GM12878 (cell line): ENCODE measurements around the gene KIF5A. TPM values are rescaled to one million over a fixed set of nuclear protein-coding genes. Genes with fewer than 3 reads are reported as not detected.

Experiments
- ATAC-seq: fragments of 200-7000 bp; cut with Tn5 transposase; 3 replicates; pipeline ENCODE4 v1.9.1; 2020; ENCODE audit warnings: mild to moderate bottlenecking, moderate library complexity
- BruUV-seq: library from RNA; stranded (reverse); fragments of 400-500 nt; replicated peaks from 2 replicates; lab custom pipeline; 2021; lab: Mats Ljungman, UMichigan
- CTCF ChIA-PET: fragments of 300-600 bp; sonication (Branson Sonifier 250); formaldehyde crosslinking; extraction: SDS; loops from one replicate; lab custom pipeline; 2021; ENCODE audit warnings: inconsistent platforms; lab: Yijun Ruan, JAX
- POLR2A ChIA-PET: fragments of 350-600 bp; formaldehyde crosslinking; extraction: SDS; loops from one replicate; lab custom pipeline; 2021; ENCODE audit warnings: inconsistent platforms; lab: Charles Lee
- RAD21 ChIA-PET: fragments of 300-600 bp; sonication (Branson Sonifier 250); formaldehyde crosslinking; loops from one replicate; lab custom pipeline; 2023; ENCODE audit warnings: antibody characterized with exemption; ENCODE audit not compliant: unreplicated experiment; lab: Charles Lee
- SMC1A ChIA-PET: fragments of 300-600 bp; sonication (Branson Sonifier 250); formaldehyde crosslinking; loops from one replicate; lab custom pipeline; 2023; ENCODE audit not compliant: unreplicated experiment, uncharacterized antibody; lab: Charles Lee
- DNase-seq: peaks from one replicate; pipeline ENCODE4 v3.0.0-alpha.2; 2011; ENCODE audit warnings: low read depth, low spot score
- FAIRE-seq: peaks from 3 replicates; lab custom pipeline; 2011; peaks lifted over from hg19 to GRCh38; lab: Jason Lieb, UNC
- H2AFZ ChIP-seq: 2 replicates; pipeline ENCODE4 v1.6.0; 2011; ENCODE audit warnings: low read depth, low read length, control low read depth; ENCODE audit not compliant: control insufficient read depth
- H3K27ac ChIP-seq: 2 replicates; pipeline ENCODE4 v1.5.1; 2011; ENCODE audit warnings: control low read depth; ENCODE audit not compliant: control insufficient read depth, insufficient read depth
- H3K27me3 ChIP-seq, 2 experiments: replicated peaks in 1 of 2; 2 replicates each; pipeline versions ENCODE4 v1.6.0 to v1.6.1; 2011; ENCODE audit warnings: low read length in 1 of 2; ENCODE audit not compliant: control insufficient read depth in 2 of 2, insufficient read depth in 2 of 2
- H3K36me3 ChIP-seq, 2 experiments: 2 replicates each; pipeline ENCODE4 v1.5.1; 2011; ENCODE audit warnings: low read length in 1 of 2; ENCODE audit not compliant: control insufficient read depth in 2 of 2, insufficient read depth in 2 of 2
- H3K4me1 ChIP-seq: 2 replicates; pipeline ENCODE4 v1.6.1; 2011; ENCODE audit warnings: mild to moderate bottlenecking, low read length, moderate library complexity, mixed read lengths; ENCODE audit not compliant: control insufficient read depth, insufficient read depth
- H3K4me2 ChIP-seq: 2 replicates; pipeline ENCODE4 v1.6.0; 2011; ENCODE audit warnings: control low read depth; ENCODE audit not compliant: control insufficient read depth, insufficient read depth
- H3K4me3 ChIP-seq: fragments of 200-600 bp; sonication (generic); 2 replicates; pipeline ENCODE4 v1.5.1; 2016
- H3K79me2 ChIP-seq: 2 replicates; pipeline ENCODE4 v1.6.0; 2011; ENCODE audit warnings: low read length; ENCODE audit not compliant: control insufficient read depth, insufficient read depth
- H3K9ac ChIP-seq: 2 replicates; pipeline ENCODE4 v1.8.0; 2011; ENCODE audit warnings: low read length, control low read depth, mixed read lengths; ENCODE audit not compliant: control insufficient read depth, insufficient read depth
- H3K9me3 ChIP-seq: replicated peaks from 3 replicates; pipeline ENCODE4 v1.5.1; 2011; ENCODE audit warnings: mild to moderate bottlenecking, low read length; ENCODE audit not compliant: control insufficient read depth, insufficient read depth
- H4K20me1 ChIP-seq: 2 replicates; pipeline ENCODE4 v1.6.0; 2011; ENCODE audit not compliant: control insufficient read depth, insufficient read depth
- BCL11A ChIP-seq: IDR thresholded peaks from 2 replicates; pipeline ENCODE4 v1.6.1; 2011; ENCODE audit warnings: low read depth, low read length
- E4F1 ChIP-seq: fragments of 450-650 bp; IDR thresholded peaks from 2 replicates; pipeline ENCODE4 v1.6.1; 2018; ENCODE audit warnings: borderline replicate concordance, mild to moderate bottlenecking; ENCODE audit not compliant: partially characterized antibody
- EGR1 ChIP-seq, 2 experiments: IDR thresholded peaks; 1 replicate in 1 of 2; 2 replicates in 1 of 2; pipeline ENCODE4 v1.6.1; 2011 to 2012; ENCODE audit warnings: low read depth in 2 of 2, low read length in 2 of 2, borderline replicate concordance in 1 of 2, mild to moderate bottlenecking in 1 of 2, moderate library complexity in 1 of 2
- GATAD2B ChIP-seq: fragments of 450-650 bp; conservative IDR thresholded peaks from 2 replicates; pipeline ENCODE4 v1.6.1; 2017; ENCODE audit warnings: low read depth, mild to moderate bottlenecking, moderate library complexity
- JUND ChIP-seq: IDR thresholded peaks from 2 replicates; pipeline ENCODE4 v1.6.1; 2012; ENCODE audit warnings: low read depth, mild to moderate bottlenecking, low read length, improper control_type of control experiment, moderate library complexity
- MEF2A ChIP-seq: IDR thresholded peaks from 2 replicates; pipeline ENCODE4 v1.6.1; 2011; ENCODE audit warnings: low read depth, mild to moderate bottlenecking, low read length, moderate library complexity; ENCODE audit not compliant: insufficient read depth
- NFIC ChIP-seq: IDR thresholded peaks from 2 replicates; pipeline ENCODE4 v1.6.1; 2012; ENCODE audit warnings: low read depth, mild to moderate bottlenecking, inconsistent platforms, low read length, moderate library complexity
- NFXL1 ChIP-seq: fragments of 450-650 bp; IDR thresholded peaks from 2 replicates; pipeline ENCODE4 v1.6.1; 2017; ENCODE audit warnings: antibody characterized with exemption, mild to moderate bottlenecking, borderline replicate concordance
- PKNOX1 ChIP-seq: fragments of 450-650 bp; IDR thresholded peaks from 2 replicates; pipeline ENCODE4 v1.6.1; 2016; ENCODE audit warnings: mild to moderate bottlenecking
- POU2F2 ChIP-seq: IDR thresholded peaks from 3 replicates; pipeline ENCODE4 v1.6.1; 2011; ENCODE audit warnings: low read depth, mild to moderate bottlenecking, low read length, borderline replicate concordance
- RELA ChIP-seq: fragments of 450-650 bp; IDR thresholded peaks from 2 replicates; pipeline ENCODE4 v1.8.0; 2014; ENCODE audit warnings: borderline replicate concordance; ENCODE audit not compliant: partially characterized antibody
- WGBS: methylation state at CpG from one replicate; pipeline ENCODE4 v1.1.6; 2016; ENCODE audit warnings: low lambda C conversion rate; ENCODE audit not compliant: insufficient replicate concordance, insufficient coverage; ENCODE audit errors: missing lambda C conversion rate; 5-methylcytosine and 5-hydroxymethylcytosine counted together
- in situ Hi-C: fragments of 300-500 bp; cut with MboI; formaldehyde crosslinking; loops from 9 replicates; pipeline ENCODE4 v1.14.3; 2018; ENCODE audit warnings: mixed read lengths
- intact Hi-C: fragments of 100-400 bp; cut with micrococcal nuclease; formaldehyde crosslinking; loops from one replicate; pipeline ENCODE4 v1.14.2; 2022; ENCODE audit not compliant: unreplicated experiment
- polyA plus RNA-seq, 11 experiments: library from polyadenylated mRNA; depleted of rRNA in 4 of 11; unstranded in 6 of 11; stranded (reverse) in 5 of 11; fragments of >200 nt; fragmentation: Nextera tagmentation in 4 of 11; fragmentation: Illumina TruSeq in 1 of 11; extraction: Ambion mirVana in 4 of 11; extraction: Trizol in 1 of 11; gene quantifications; 1 replicate in 1 of 11; 2 replicates in 10 of 11; pipeline versions ENCODE4 v1.2.1 to v1.2.3, GENCODE V29; 2011 to 2016; ENCODE audit warnings: inconsistent platforms in 2 of 11, missing spikeins in 2 of 11, low read depth in 1 of 11
- total RNA-seq, 4 experiments: library from RNA; depleted of rRNA in 3 of 4; stranded (reverse); fragments of >200 nt in 3 of 4; fragmentation: Illumina TruSeq in 1 of 4; extraction: Trizol in 1 of 4; gene quantifications; 2 replicates each; pipeline versions ENCODE4 v1.2.1 to v1.2.3, GENCODE V29; 2013 to 2021
- TF ChIP-seq, protein P1 (sequence below): IDR thresholded peaks from 2 replicates; pipeline ENCODE4 v1.6.1; 2011; ENCODE audit warnings: borderline replicate concordance, low read depth, mild to moderate bottlenecking, moderate library complexity, low read length; ENCODE audit not compliant: insufficient read depth, poor library complexity, severe bottlenecking
- TF ChIP-seq, protein P2 (sequence below): fragments of 450-650 bp; IDR thresholded peaks from 2 replicates; pipeline ENCODE4 v1.6.1; 2017; ENCODE audit warnings: mild to moderate bottlenecking
- TF ChIP-seq, protein P3 (sequence below), 3 experiments: IDR thresholded peaks in 2 of 3; conservative IDR thresholded peaks in 1 of 3; 2 replicates each; pipeline ENCODE4 v1.5.1; 2011; ENCODE audit warnings: low read depth in 3 of 3, low read length in 3 of 3, mild to moderate bottlenecking in 3 of 3, control low read depth in 2 of 3, moderate library complexity in 2 of 3, inconsistent platforms in 1 of 3, mixed read lengths in 1 of 3; ENCODE audit not compliant: control insufficient read depth in 2 of 3, insufficient read depth in 1 of 3; ENCODE audit errors: extremely low read depth in 1 of 3

Gene KIF5A
- total and polyA plus RNA-seq, 10 of the 15 experiments (the other 5 are each of a cell fraction or from before 2014, with no cell fraction given) = 0.35 to 2.9 (median 0.97) TPM

DNA sequence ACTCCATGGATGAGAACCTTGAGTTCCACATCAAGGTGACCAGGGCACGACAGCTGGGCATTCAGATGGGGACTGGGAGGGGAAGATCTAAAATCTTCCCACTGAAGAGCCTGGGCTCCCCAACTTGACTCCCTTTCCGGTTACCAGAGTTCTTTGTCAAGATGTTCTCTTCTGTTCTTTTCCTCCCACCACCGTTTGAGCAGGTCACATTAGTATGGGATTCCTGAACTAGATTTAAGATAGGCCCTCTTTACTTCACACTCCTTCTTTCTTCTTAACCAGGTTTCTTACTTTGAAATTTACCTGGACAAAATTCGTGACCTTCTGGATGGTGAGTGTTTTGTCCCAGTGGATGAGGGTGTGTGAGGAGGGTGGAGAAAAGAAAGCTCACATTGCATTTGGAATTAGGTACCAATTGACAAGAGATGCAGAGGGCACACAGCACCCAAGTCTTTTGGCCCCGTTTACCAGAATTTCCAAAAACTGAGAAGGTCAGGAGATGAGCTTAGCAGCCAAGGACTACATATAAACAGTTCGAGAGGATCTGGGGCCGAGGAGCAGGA is 14.4 kb downstream of the KIF5A start:
- Histone ChIP-seq H3K9me3 (no peaks in the 10 kb centered on the region), H3K4me2 (no peak overlapping the region), H3K27me3 (no peaks in the 10 kb centered on the region), H3K36me3 (no peaks in the 10 kb centered on the region), H3K79me2 (no peaks in the 10 kb centered on the region), H4K20me1 (no peaks in the 10 kb centered on the region), H2AFZ (no peak overlapping the region), H3K4me1 (no peaks in the 10 kb centered on the region), H3K9ac (no peak overlapping the region), H3K4me3 (no peak overlapping the region), H3K27ac (no peak overlapping the region)
- CTCF ChIA-PET = interaction anchor here (1.0 kb wide), 1 partner anchor 104 kb away, joined by 3 read pairs; the partner anchor contains the start of gene GLI1
- no peak for DNase-seq
- intact Hi-C loops = no loop called here
- RAD21 ChIA-PET = no interaction called here
- WGBS = 15% methylated on average over 7 of the region's 7 CpGs
- FAIRE-seq = no peak
- SMC1A ChIA-PET = no interaction called here
- ATAC-seq = no peak
- in situ Hi-C loops = no loop called here
- BruUV-seq = no TSS peak
- POLR2A ChIA-PET = no interaction called here
- TF ChIP-seq JUND = no peak
- no peak for TF ChIP-seq BCL11A
- TF ChIP-seq EGR1 (IDR thresholded peaks at IDR 0.05; ENCODE audit: borderline replicate concordance in 1 of 2, low read depth in 2 of 2, low read length in 2 of 2) = no peak
- TF ChIP-seq RELA = no peak
- TF ChIP-seq GATAD2B = no peak
- TF ChIP-seq, protein P1, sequence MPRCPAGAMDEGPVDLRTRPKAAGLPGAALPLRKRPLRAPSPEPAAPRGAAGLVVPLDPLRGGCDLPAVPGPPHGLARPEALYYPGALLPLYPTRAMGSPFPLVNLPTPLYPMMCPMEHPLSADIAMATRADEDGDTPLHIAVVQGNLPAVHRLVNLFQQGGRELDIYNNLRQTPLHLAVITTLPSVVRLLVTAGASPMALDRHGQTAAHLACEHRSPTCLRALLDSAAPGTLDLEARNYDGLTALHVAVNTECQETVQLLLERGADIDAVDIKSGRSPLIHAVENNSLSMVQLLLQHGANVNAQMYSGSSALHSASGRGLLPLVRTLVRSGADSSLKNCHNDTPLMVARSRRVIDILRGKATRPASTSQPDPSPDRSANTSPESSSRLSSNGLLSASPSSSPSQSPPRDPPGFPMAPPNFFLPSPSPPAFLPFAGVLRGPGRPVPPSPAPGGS = no peak
- TF ChIP-seq, protein P2, sequence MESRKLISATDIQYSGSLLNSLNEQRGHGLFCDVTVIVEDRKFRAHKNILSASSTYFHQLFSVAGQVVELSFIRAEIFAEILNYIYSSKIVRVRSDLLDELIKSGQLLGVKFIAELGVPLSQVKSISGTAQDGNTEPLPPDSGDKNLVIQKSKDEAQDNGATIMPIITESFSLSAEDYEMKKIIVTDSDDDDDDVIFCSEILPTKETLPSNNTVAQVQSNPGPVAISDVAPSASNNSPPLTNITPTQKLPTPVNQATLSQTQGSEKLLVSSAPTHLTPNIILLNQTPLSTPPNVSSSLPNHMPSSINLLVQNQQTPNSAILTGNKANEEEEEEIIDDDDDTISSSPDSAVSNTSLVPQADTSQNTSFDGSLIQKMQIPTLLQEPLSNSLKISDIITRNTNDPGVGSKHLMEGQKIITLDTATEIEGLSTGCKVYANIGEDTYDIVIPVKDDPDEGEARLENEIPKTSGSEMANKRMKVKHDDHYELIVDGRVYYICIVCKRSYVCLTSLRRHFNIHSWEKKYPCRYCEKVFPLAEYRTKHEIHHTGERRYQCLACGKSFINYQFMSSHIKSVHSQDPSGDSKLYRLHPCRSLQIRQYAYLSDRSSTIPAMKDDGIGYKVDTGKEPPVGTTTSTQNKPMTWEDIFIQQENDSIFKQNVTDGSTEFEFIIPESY = no peak
- no peak for TF ChIP-seq MEF2A
- TF ChIP-seq POU2F2 = no peak
- no peak for TF ChIP-seq NFIC
- TF ChIP-seq NFXL1 = no peak
- no peak for TF ChIP-seq E4F1
- no peak for TF ChIP-seq PKNOX1
- TF ChIP-seq, protein P3, sequence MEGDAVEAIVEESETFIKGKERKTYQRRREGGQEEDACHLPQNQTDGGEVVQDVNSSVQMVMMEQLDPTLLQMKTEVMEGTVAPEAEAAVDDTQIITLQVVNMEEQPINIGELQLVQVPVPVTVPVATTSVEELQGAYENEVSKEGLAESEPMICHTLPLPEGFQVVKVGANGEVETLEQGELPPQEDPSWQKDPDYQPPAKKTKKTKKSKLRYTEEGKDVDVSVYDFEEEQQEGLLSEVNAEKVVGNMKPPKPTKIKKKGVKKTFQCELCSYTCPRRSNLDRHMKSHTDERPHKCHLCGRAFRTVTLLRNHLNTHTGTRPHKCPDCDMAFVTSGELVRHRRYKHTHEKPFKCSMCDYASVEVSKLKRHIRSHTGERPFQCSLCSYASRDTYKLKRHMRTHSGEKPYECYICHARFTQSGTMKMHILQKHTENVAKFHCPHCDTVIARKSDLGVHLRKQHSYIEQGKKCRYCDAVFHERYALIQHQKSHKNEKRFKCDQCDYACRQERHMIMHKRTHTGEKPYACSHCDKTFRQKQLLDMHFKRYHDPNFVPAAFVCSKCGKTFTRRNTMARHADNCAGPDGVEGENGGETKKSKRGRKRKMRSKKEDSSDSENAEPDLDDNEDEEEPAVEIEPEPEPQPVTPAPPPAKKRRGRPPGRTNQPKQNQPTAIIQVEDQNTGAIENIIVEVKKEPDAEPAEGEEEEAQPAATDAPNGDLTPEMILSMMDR (IDR thresholded peaks at IDR 0.05 in 2 of 3, conservative IDR thresholded peaks at IDR 0.05 in 1 of 3; ENCODE audit: control insufficient read depth in 2 of 3, extremely low read depth in 1 of 3, insufficient read depth in 1 of 3, low read depth in 3 of 3, low read length in 3 of 3) = no peak
